Upper lobe of right lung (tissue), 1 donor: ENCODE measurements around the gene TLR3. TPM values are rescaled to one million over a fixed set of nuclear protein-coding genes. Genes with fewer than 3 reads are reported as not detected.
"Not testable (repeated sequence)": the region's sequence is repeated elsewhere in the genome, so short reads cannot be mapped to it uniquely, and the experiment has no call there.

Source experiments
- ATAC-seq: fragments of 200-7000 bp; cut with Tn5 transposase; one replicate; pipeline ENCODE4 v1.9.1; 2020; ENCODE audit warnings: mild to moderate bottlenecking, moderate library complexity
- DNase-seq: peaks from one replicate; pipeline ENCODE4 v3.0.0-alpha.2; 2020
- H3K27ac ChIP-seq: fragments of 200-600 bp; one replicate; pipeline ENCODE4 v1.8.0; 2022
- H3K27me3 ChIP-seq: fragments of 200-600 bp; one replicate; pipeline ENCODE4 v1.8.0; 2022; ENCODE audit warnings: mild to moderate bottlenecking
- H3K36me3 ChIP-seq: fragments of 200-600 bp; one replicate; pipeline ENCODE4 v1.8.0; 2022
- H3K4me1 ChIP-seq: fragments of 200-600 bp; one replicate; pipeline ENCODE4 v1.8.0; 2022
- H3K4me3 ChIP-seq: fragments of 200-600 bp; one replicate; pipeline ENCODE4 v1.8.0; 2022; ENCODE audit warnings: mild to moderate bottlenecking
- H3K9me3 ChIP-seq: fragments of 200-600 bp; one replicate; pipeline ENCODE4 v1.8.0; 2022
- intact Hi-C: fragments of 100-400 bp; cut with DNase I; formaldehyde crosslinking; loops from one replicate; pipeline ENCODE4 v1.11.0; 2022
- total RNA-seq: library from RNA; stranded (reverse); fragmentation: NEBNext Ultra II Directional; extraction: Animal tissue kit (Norgen Biotek cat#: 25700); gene quantifications from one replicate; pipeline ENCODE4 v1.2.1, GENCODE V29; 2021
- TF ChIP-seq, protein P1 (sequence below): fragments of 200-600 bp; IDR thresholded peaks from one replicate; pipeline ENCODE4 v1.8.0; 2022; ENCODE audit warnings: antibody characterized with exemption
- donor health status: DM: no; HTN: yes; CAD: no; lungs with severe emphysema.

Gene TLR3
- total RNA-seq, 1 donor from 2014 or later, result 28.5 TPM

DNA sequence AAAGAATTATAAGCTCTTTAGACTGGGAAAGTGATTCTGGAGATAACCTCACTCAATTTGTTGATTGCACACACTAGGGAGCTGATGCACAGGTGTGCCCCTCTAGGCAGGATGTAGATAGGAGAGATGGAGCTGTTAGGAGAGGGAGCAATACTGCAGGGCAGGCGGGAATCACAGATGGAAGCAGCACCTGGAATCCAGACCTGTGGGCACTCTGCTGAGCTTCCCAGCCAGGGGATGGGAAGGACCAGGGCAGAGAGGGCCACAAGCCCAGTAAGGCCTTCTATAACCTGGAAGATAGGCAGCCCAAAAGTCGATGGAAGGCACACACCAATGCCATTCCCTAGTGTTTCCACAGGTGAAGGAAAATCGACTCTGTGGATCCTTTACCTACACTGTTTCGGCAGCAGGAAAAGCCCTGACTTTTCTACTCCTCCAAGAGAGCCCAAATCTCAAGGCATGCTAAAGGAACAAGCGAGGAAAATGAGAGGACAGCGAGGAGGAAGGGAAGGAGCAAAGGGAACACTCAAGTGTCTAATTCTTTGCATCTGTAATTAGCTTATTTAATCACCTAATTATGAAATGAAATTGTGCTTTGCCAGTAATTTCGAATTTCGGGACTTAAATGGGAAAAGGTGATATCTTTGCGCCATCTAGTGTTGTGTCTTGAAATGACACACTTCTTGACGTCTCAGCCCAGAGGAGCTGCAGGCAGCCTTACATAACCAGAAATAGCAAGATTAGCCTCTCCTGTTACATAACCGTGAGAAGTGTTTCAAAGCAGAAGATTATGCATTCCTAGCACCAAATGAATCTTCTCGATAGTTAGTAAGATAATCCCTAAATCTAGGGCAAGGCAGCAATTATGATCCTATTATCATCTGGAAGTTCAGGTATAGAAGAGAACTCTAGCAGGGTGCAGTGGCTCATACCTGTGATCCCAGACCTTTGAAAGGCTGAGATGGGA is 31.0 kb upstream of the TLR3 start:
- no peak for DNase-seq
- no peaks in the 10 kb centered on the region for H3K36me3 ChIP-seq
- intact Hi-C loops, result no loop called here
- no peaks in the 10 kb centered on the region for H3K9me3 ChIP-seq
- H3K4me3 ChIP-seq, result no peak overlapping the region
- no peak overlapping the region for H3K27ac ChIP-seq
- ATAC-seq, result peak; percentile 92
- TF ChIP-seq, protein P1, sequence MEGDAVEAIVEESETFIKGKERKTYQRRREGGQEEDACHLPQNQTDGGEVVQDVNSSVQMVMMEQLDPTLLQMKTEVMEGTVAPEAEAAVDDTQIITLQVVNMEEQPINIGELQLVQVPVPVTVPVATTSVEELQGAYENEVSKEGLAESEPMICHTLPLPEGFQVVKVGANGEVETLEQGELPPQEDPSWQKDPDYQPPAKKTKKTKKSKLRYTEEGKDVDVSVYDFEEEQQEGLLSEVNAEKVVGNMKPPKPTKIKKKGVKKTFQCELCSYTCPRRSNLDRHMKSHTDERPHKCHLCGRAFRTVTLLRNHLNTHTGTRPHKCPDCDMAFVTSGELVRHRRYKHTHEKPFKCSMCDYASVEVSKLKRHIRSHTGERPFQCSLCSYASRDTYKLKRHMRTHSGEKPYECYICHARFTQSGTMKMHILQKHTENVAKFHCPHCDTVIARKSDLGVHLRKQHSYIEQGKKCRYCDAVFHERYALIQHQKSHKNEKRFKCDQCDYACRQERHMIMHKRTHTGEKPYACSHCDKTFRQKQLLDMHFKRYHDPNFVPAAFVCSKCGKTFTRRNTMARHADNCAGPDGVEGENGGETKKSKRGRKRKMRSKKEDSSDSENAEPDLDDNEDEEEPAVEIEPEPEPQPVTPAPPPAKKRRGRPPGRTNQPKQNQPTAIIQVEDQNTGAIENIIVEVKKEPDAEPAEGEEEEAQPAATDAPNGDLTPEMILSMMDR, result peak; percentile 83
- H3K27me3 ChIP-seq, result no peaks in the 10 kb centered on the region
- peaks cover 3% of the 10 kb centered on the region for H3K4me1 ChIP-seq

DNA sequence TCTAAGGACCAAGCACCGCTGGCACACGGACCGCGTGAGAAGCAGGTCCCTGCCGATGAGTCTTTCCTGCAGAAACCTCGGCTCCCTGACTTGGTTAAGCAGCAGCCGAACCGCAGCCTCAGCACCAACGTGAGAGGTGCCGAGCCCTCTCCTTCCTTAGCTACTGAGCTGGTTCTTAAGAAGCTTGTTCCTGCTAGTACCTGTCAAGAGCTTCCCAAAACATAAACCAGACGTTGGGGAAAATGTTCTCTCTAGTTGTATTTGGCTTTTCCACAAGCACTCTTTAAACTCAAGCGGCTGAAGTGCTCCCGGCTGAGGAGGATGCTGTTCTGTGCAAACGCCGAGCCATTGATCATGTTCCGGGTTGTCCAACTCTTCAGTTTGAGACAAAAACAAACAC is 29.3 kb upstream of the TLR3 start:
- Histone ChIP-seq H3K9me3 (no peaks in the 10 kb centered on the region), H3K27me3 (no peaks in the 10 kb centered on the region), H3K4me3 (no peak overlapping the region), H3K36me3 (no peaks in the 10 kb centered on the region), H3K4me1 (peaks cover 3% of the 10 kb centered on the region), H3K27ac (no peak overlapping the region)
- intact Hi-C loops, result no loop called here
- DNase-seq (no peak), ATAC-seq (peak; percentile 85)
- TF ChIP-seq, protein P1, result no peak

DNA sequence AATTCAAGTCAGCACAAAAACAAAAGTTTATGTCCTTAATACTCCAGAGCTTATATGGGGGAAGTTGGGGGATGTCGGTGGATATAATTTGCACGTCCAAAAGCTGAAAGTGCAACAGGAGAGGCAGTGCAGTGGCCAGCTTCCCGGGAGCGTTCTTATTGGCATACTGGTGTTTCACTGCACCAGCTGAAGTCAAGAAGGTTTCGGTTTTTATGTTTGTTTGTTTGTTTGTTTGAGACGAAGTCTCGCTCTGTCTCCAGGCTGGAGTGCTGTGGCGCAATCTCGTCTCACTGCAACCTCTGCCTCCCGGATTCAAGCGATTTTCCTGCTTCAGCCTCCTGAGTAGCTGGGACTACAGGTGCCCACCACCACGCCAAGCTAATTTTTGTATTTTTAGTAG is 28.6 kb upstream of the TLR3 start:
- TF ChIP-seq, protein P1, result no peak
- Histone ChIP-seq H3K27me3 (no peaks in the 10 kb centered on the region), H3K9me3 (no peaks in the 10 kb centered on the region), H3K36me3 (no peaks in the 10 kb centered on the region), H3K27ac (no peak overlapping the region), H3K4me1 (peaks cover 3% of the 10 kb centered on the region), H3K4me3 (no peak overlapping the region)
- DNase-seq, result no peak
- ATAC-seq, result no peak
- intact Hi-C loops, result no loop called here

DNA sequence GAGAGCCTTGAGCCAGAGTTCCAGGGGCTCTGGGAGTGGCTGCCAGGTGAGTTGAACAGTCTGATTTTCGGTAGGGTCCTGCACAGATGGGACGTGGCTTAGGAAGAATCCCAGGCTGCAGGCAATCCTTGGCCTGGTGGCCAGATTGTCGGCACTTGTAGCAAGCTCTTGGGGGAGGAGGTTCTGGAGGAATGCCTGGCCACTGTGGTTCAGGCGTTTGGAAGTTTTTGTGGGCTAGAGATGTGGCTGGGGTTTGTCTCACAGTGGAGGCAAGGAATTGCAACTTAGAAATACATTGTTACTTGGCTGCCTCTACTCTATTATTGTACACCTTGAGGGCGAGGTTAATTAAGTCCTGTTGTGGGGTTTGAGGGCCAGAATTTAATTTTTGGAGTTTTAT is 21.5 kb upstream of the TLR3 start:
- DNase-seq, ATAC-seq, H3K4me1 ChIP-seq, H3K36me3 ChIP-seq, H3K27ac ChIP-seq, H3K9me3 ChIP-seq, intact Hi-C loops, H3K4me3 ChIP-seq, H3K27me3 ChIP-seq: not testable (repeated sequence)

DNA sequence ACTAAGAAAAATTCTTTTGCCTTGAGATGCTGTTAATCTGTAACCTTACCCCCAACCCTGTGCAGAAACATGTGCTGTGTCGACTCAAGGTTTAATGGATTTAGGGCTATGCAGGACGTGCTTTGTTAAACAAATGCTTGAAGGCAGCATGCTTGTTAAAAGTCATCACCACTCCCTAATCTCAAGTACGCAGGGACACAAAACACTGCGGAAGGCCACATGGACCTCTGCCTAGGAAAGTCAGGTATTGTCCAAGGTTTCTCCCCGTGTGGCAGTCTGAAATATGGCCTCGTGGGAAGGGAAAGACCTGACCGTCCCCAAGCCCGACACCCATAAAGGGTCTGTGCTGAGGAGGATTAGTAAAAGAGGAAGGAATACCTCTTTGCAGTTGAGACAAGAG is 18.8 kb upstream of the TLR3 start:
- H3K4me1 ChIP-seq, H3K27me3 ChIP-seq, intact Hi-C loops, H3K4me3 ChIP-seq, ATAC-seq, DNase-seq, H3K9me3 ChIP-seq, H3K27ac ChIP-seq, H3K36me3 ChIP-seq: not testable (repeated sequence)

DNA sequence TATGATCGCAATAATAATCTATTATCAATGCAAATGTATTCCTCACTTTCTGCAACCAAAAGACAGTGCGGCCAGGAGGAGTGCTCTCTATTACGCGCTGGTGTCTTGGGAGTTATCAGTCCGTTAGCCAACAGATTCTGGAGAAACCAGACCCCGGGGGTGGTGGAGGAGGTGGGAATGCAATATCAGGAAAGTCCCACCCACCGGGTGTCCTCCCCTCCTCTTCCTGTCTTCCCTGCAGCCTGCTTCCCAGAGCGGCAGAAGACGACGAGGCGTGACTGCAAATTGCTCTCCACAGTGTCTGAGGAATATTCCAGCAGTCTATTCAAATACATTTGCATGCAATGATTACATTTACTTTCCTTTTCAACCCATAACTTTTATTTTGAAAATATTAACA is 17.9 kb upstream of the TLR3 start:
- H3K4me3 ChIP-seq, result no peak overlapping the region
- intact Hi-C loops, result no loop called here
- DNase-seq, result no peak
- no peaks in the 10 kb centered on the region for H3K36me3 ChIP-seq
- TF ChIP-seq, protein P1, result no peak
- no peak for ATAC-seq
- H3K27me3 ChIP-seq, result no peaks in the 10 kb centered on the region
- H3K27ac ChIP-seq, result no peak overlapping the region
- no peaks in the 10 kb centered on the region for H3K4me1 ChIP-seq
- no peaks in the 10 kb centered on the region for H3K9me3 ChIP-seq
